ENCODE results near the gene C10orf71. TPM values are rescaled to one million over a fixed set of nuclear protein-coding genes. Genes with fewer than 3 reads are reported as not detected.

C10orf71 gene
- total RNA-seq, 3 donors from 2014 or later, result not detected

GRCh38 chr10:49366460-49366859 is 67.5 kb downstream of the C10orf71 start:
- no peak overlapping the region for H3K27ac ChIP-seq
- H3K4me1 ChIP-seq, result no peaks in the 10 kb centered on the region
- H3K36me3 ChIP-seq, result no peaks in the 10 kb centered on the region
- H3K27me3 ChIP-seq, result peaks cover 0 to 6% of the 10 kb centered on the region in 2 donors
- H3K4me3 ChIP-seq, result no peak overlapping the region
- H3K9me3 ChIP-seq, result no peaks in the 10 kb centered on the region
- intact Hi-C loops (cut with DNase I; ENCODE audit: low total_unique reads), result no loop called here
- TF ChIP-seq CTCF (IDR thresholded peaks at IDR 0.05), result no peak
- no peak for TF ChIP-seq POLR2A (IDR thresholded peaks at IDR 0.05)
- no peak for TF ChIP-seq POLR2AphosphoS5 (IDR thresholded peaks at IDR 0.05)
- no peak for DNase-seq (ENCODE audit: low spot score in 2 of 2)

GRCh38 chr10:49367600-49367999 is 68.6 kb downstream of the C10orf71 start:
- Histone ChIP-seq H3K27me3 (peaks cover 0 to 6% of the 10 kb centered on the region in 2 donors), H3K9me3 (no peaks in the 10 kb centered on the region), H3K4me1 (no peaks in the 10 kb centered on the region), H3K36me3 (no peaks in the 10 kb centered on the region), H3K27ac (no peak overlapping the region), H3K4me3 (no peak overlapping the region)
- DNase-seq (ENCODE audit: low spot score in 2 of 2), result no peak
- intact Hi-C loops (cut with DNase I; ENCODE audit: low total_unique reads), result no loop called here
- TF ChIP-seq CTCF (IDR thresholded peaks at IDR 0.05), result no peak
- no peak for TF ChIP-seq POLR2A (IDR thresholded peaks at IDR 0.05)
- TF ChIP-seq POLR2AphosphoS5 (IDR thresholded peaks at IDR 0.05), result no peak

GRCh38 chr10:49368256-49368655 is 69.3 kb downstream of the C10orf71 start:
- no peaks in the 10 kb centered on the region for H3K36me3 ChIP-seq
- DNase-seq (ENCODE audit: low spot score in 2 of 2), result no peak
- intact Hi-C loops (cut with DNase I; ENCODE audit: low total_unique reads), result no loop called here
- no peaks in the 10 kb centered on the region for H3K9me3 ChIP-seq
- no peak overlapping the region for H3K27ac ChIP-seq
- peaks cover 0 to 6% of the 10 kb centered on the region in 2 donors for H3K27me3 ChIP-seq
- H3K4me3 ChIP-seq, result no peak overlapping the region
- no peaks in the 10 kb centered on the region for H3K4me1 ChIP-seq
- TF ChIP-seq CTCF (IDR thresholded peaks at IDR 0.05), result no peak

GRCh38 chr10:49369216-49370162 is 70.5 kb downstream of the C10orf71 start:
- no peak for DNase-seq (ENCODE audit: low spot score in 2 of 2)
- peaks cover 0 to 6% of the 10 kb centered on the region in 2 donors for H3K27me3 ChIP-seq
- TF ChIP-seq POLR2A (IDR thresholded peaks at IDR 0.05) (no peak), POLR2AphosphoS5 (IDR thresholded peaks at IDR 0.05) (no peak), CTCF (IDR thresholded peaks at IDR 0.05) (no peak)
- H3K27ac ChIP-seq, result no peak overlapping the region
- no peaks in the 10 kb centered on the region for H3K9me3 ChIP-seq
- H3K36me3 ChIP-seq, result no peaks in the 10 kb centered on the region
- no peak overlapping the region for H3K4me3 ChIP-seq
- intact Hi-C loops (cut with DNase I; ENCODE audit: low total_unique reads), result loop anchor here (2.0 kb wide), 1 partner anchor 111 kb away; no protein-coding TSS in a partner anchor
- no peaks in the 10 kb centered on the region for H3K4me1 ChIP-seq

Measured in breast epithelium (tissue), 4 donors.